Mucosa of descending colon (tissue), 3 donors: ENCODE results near the gene LURAP1L. TPM values are rescaled to one million over a fixed set of nuclear protein-coding genes. Genes with fewer than 3 reads are reported as not detected.
A peak's percentile ranks its signal among the peaks of the same experiment; 100 is the strongest.

Experiments used
- ATAC-seq: fragments of 200-7000 bp; cut with Tn5 transposase; one replicate; pipeline ENCODE4 v1.9.1; 2020; ENCODE audit warnings: mild to moderate bottlenecking, moderate library complexity
- DNase-seq, 3 donors: peaks; one replicate each; pipeline ENCODE4 v3.0.0-alpha.2; 2020
- H3K36me3 ChIP-seq: fragments of 200-600 bp; one replicate; pipeline ENCODE4 v1.8.0; 2021; ENCODE audit warnings: low read depth, mild to moderate bottlenecking
- H3K4me1 ChIP-seq: fragments of 200-600 bp; one replicate; pipeline ENCODE4 v1.8.0; 2021; ENCODE audit warnings: low read depth, mild to moderate bottlenecking
- H3K4me3 ChIP-seq: fragments of 200-600 bp; one replicate; pipeline ENCODE4 v1.8.0; 2021; ENCODE audit warnings: mild to moderate bottlenecking
- H3K9me3 ChIP-seq: fragments of 200-600 bp; one replicate; pipeline ENCODE4 v1.8.0; 2021; ENCODE audit warnings: mild to moderate bottlenecking
- intact Hi-C, 2 donors: fragments of 100-400 bp; cut with DNase I in 1 of 2; cut with micrococcal nuclease in 1 of 2; formaldehyde crosslinking; loops; one replicate each; pipeline versions ENCODE4 v1.11.0 to v1.11.1; 2022; cut with DNase I, micrococcal nuclease
- total RNA-seq, 3 donors: library from RNA; stranded (reverse); fragmentation: NEBNext Ultra II Directional in 2 of 3; extraction: Animal tissue kit (Norgen Biotek cat#: 25700) in 2 of 3; gene quantifications; one replicate each; pipeline versions ENCODE4 v1.2.1 to v1.2.4, GENCODE V29; 2021 to 2023
- TF ChIP-seq, protein P1 (sequence below): fragments of 200-600 bp; IDR thresholded peaks from one replicate; pipeline ENCODE4 v1.8.0; 2022; ENCODE audit warnings: antibody characterized with exemption, mild to moderate bottlenecking
- donor health status: DM: no; HTN: no; CAD: no; lungs with moderate emphysema.
- donor health status: DM: no; HTN: no; CAD: no.
- donor health status: DM: no; HTN: yes; CAD: no.

Gene LURAP1L
- total RNA-seq, 3 donors from 2014 or later, result 22.3 to 31.8 (median 31.0) TPM

DNA sequence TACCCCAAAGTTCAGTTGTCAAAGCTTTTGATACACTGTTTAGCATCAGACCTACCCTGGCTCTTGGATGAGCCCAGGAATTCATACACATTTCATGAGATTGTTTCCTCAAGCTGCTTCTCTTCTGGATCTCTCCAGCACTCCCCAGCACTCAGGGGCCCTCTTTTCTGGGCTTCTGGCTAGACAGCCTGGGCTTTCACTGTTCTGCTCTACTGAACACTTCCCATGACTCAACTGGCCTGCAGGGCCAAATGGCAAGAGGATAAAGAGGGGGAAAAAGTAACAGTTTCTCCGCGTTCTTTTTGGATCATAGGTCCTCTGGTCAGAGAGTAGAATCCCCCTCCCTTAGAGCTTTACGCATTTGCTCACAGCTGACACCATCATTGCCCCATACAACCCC lies 20.9 kb upstream of the LURAP1L start:
- no peak overlapping the region for H3K4me3 ChIP-seq
- ATAC-seq (no peak), DNase-seq (no peak)
- no peaks in the 10 kb centered on the region for H3K9me3 ChIP-seq
- H3K36me3 ChIP-seq, result no peaks in the 10 kb centered on the region
- intact Hi-C loops, result no loop called here
- TF ChIP-seq, protein P1, sequence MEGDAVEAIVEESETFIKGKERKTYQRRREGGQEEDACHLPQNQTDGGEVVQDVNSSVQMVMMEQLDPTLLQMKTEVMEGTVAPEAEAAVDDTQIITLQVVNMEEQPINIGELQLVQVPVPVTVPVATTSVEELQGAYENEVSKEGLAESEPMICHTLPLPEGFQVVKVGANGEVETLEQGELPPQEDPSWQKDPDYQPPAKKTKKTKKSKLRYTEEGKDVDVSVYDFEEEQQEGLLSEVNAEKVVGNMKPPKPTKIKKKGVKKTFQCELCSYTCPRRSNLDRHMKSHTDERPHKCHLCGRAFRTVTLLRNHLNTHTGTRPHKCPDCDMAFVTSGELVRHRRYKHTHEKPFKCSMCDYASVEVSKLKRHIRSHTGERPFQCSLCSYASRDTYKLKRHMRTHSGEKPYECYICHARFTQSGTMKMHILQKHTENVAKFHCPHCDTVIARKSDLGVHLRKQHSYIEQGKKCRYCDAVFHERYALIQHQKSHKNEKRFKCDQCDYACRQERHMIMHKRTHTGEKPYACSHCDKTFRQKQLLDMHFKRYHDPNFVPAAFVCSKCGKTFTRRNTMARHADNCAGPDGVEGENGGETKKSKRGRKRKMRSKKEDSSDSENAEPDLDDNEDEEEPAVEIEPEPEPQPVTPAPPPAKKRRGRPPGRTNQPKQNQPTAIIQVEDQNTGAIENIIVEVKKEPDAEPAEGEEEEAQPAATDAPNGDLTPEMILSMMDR, result no peak
- H3K4me1 ChIP-seq, result no peaks in the 10 kb centered on the region

DNA sequence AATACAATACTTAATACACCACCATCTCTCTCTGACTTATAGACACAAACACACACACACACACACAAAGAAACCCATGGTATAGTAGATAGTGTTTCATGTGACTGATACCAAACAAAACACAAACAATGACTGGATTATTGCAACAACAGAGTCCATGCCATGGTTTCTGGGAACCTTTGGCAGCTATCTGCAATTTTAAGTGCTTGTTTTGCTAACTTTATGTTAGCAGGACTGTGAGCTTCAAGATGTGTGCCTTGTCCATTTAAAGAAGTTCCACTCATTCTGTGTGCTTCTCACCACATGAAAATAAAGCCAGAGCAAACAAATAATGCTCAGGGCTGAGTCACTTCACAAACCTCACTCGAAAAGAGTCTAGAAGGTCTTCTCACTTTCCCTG lies 15.1 kb upstream of the LURAP1L start:
- TF ChIP-seq, protein P1, result no peak
- no peak for DNase-seq
- intact Hi-C loops, result no loop called here
- Histone ChIP-seq H3K4me3 (no peak overlapping the region), H3K9me3 (no peaks in the 10 kb centered on the region), H3K4me1 (peaks cover 11% of the 10 kb centered on the region), H3K36me3 (no peaks in the 10 kb centered on the region)
- ATAC-seq, result peak; percentile 52

DNA sequence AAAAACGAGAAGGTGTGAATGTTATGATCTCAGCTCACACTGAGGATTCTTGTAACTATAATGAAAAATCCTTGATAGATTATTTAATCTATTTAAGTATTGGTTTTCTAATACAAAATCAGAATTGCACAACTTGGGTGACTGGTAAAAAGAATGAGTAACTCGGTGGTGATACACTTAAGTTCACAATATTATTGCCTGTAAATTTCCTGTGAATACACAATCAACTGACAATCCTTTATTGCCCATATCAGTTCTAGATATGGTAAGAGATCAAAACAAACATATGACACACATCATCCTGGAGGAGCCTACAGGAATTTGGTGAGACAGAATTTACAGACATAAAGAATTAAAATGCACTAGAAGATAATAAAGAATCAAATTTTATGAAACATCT lies 14.1 kb upstream of the LURAP1L start:
- ATAC-seq (peak; percentile 78), DNase-seq (no peak)
- Histone ChIP-seq H3K9me3 (no peaks in the 10 kb centered on the region), H3K36me3 (no peaks in the 10 kb centered on the region), H3K4me3 (no peak overlapping the region), H3K4me1 (peaks cover 12% of the 10 kb centered on the region)
- TF ChIP-seq, protein P1, result no peak
- intact Hi-C loops, result no loop called here

DNA sequence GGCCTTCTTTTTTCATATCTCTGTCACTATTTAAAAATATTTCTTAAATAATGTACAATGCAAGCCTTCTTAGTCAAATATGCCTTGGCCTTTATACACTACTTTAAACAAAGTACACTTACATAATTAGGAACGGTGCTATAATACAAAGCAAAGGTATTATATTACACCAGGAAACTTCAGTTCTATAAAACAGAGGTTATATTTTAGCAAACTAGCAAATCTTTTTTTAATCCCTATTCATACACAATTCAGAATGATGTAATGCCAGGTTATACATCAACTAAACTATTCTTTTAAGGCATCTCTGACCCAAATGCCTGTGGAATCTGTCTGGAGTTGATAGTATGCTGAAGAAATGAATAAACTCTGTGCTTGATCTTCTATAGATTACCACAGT lies 10.7 kb upstream of the LURAP1L start:
- peaks cover 21% of the 10 kb centered on the region for H3K4me1 ChIP-seq
- intact Hi-C loops, result no loop called here
- TF ChIP-seq, protein P1, result no peak
- H3K4me3 ChIP-seq, result no peak overlapping the region
- no peaks in the 10 kb centered on the region for H3K9me3 ChIP-seq
- ATAC-seq (peak; percentile 79), DNase-seq (no peak)
- H3K36me3 ChIP-seq, result no peaks in the 10 kb centered on the region

DNA sequence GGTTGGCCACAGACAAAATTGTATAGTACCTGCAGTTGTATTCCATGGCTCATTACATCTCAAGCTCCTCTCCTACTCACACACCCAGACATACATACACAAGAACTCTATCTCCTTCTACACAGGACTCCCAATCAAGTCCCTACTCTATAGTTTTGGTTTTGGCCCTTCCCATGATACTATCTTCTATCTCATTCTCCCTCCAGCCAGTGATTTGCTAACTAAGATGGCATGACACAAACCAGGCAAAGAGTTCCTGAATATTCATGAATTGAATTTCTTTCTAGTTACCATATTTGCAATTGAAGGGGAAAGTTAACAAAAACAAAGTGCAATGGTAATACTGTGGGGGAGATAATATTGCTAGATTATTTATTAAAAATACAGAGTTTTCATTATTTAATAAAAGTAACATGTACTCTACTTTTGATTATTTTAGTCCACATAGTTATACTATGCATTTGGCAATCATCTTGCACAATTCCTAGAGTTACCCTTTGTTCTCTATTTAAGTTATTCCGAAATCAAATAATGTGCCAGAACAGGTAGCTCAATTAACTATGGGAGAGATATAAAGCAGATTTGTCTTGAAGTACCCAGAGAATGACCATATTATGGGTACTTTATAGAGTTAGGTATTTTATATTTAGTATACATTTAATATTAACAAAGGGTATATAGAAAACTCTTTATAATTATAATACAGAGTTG lies 9.6 kb upstream of the LURAP1L start:
- Histone ChIP-seq H3K36me3 (no peaks in the 10 kb centered on the region), H3K4me1 (peaks cover 21% of the 10 kb centered on the region), H3K4me3 (no peak overlapping the region), H3K9me3 (no peaks in the 10 kb centered on the region)
- DNase-seq (no peak), ATAC-seq (peak; percentile 15)
- intact Hi-C loops, result no loop called here
- TF ChIP-seq, protein P1, result no peak
